Bronchial epithelial cell (primary cell): Measurements from ENCODE around the gene LY6G6F. TPM values are rescaled to one million over a fixed set of nuclear protein-coding genes. Genes with fewer than 3 reads are reported as not detected.

Source experiments
- DNase-seq: peaks from one replicate; pipeline ENCODE4 v3.0.0-alpha.2; 2010; ENCODE audit warnings: low read depth
- FAIRE-seq: peaks from 2 replicates; lab custom pipeline; 2011; peaks lifted over from hg19 to GRCh38; lab: Jason Lieb, UNC
- H3K27me3 ChIP-seq: 2 replicates; pipeline ENCODE4 v1.5.1; 2011; ENCODE audit warnings: low read length; ENCODE audit not compliant: control insufficient read depth, insufficient read depth
- H3K36me3 ChIP-seq: 2 replicates; pipeline ENCODE4 v1.5.1; 2011; ENCODE audit warnings: low read length; ENCODE audit not compliant: control insufficient read depth, insufficient read depth
- H3K4me3 ChIP-seq: 2 replicates; pipeline ENCODE4 v1.5.1; 2011; ENCODE audit warnings: mild to moderate bottlenecking, low read depth, low read length, control low read depth
- total RNA-seq: library from RNA; depleted of rRNA; stranded (reverse); fragments of >200 nt; gene quantifications from 2 replicates; pipeline ENCODE4 v1.2.1, GENCODE V29; 2014
- TF ChIP-seq, protein P1 (sequence below): IDR thresholded peaks from 2 replicates; pipeline ENCODE4 v1.5.1; 2011; ENCODE audit warnings: mild to moderate bottlenecking, moderate library complexity, low read length, control low read depth, inconsistent platforms; ENCODE audit not compliant: insufficient read depth, severe bottlenecking

The LY6G6F gene, protein sequence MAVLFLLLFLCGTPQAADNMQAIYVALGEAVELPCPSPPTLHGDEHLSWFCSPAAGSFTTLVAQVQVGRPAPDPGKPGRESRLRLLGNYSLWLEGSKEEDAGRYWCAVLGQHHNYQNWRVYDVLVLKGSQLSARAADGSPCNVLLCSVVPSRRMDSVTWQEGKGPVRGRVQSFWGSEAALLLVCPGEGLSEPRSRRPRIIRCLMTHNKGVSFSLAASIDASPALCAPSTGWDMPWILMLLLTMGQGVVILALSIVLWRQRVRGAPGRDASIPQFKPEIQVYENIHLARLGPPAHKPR
- not detected in 2 replicates for total RNA-seq

DNA sequence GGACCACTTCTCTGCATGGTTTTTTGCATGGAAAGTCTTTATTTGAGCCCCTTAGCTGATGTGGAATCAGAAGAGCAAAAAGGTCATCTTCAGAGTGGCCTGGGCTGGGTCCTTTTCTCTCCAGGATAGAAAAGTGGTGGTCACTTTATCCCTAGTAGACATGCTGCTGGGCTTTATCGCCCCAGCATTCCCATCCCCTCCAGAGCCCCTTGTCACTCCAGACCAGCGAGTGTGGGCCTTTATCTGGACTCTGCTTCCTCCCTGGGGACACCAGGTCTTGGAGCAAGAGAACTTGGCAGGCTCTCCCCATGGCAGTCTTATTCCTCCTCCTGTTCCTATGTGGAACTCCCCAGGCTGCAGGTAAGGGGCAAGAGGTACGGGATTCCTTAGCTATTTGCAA is at the start of gene LY6G6F:
TSS of gene LY6G6F (plus strand) at position 268 of the 400 bp plus-strand sequence. CDS start at position 309, 41 bp downstream.
- no peaks in the 10 kb centered on the region for H3K36me3 ChIP-seq
- no peaks in the 10 kb centered on the region for H3K27me3 ChIP-seq
- H3K4me3 ChIP-seq: no peak within 1 kb of the TSS
- DNase-seq (no peak), FAIRE-seq (no peak)
- TF ChIP-seq, protein P1, sequence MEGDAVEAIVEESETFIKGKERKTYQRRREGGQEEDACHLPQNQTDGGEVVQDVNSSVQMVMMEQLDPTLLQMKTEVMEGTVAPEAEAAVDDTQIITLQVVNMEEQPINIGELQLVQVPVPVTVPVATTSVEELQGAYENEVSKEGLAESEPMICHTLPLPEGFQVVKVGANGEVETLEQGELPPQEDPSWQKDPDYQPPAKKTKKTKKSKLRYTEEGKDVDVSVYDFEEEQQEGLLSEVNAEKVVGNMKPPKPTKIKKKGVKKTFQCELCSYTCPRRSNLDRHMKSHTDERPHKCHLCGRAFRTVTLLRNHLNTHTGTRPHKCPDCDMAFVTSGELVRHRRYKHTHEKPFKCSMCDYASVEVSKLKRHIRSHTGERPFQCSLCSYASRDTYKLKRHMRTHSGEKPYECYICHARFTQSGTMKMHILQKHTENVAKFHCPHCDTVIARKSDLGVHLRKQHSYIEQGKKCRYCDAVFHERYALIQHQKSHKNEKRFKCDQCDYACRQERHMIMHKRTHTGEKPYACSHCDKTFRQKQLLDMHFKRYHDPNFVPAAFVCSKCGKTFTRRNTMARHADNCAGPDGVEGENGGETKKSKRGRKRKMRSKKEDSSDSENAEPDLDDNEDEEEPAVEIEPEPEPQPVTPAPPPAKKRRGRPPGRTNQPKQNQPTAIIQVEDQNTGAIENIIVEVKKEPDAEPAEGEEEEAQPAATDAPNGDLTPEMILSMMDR: no peak

DNA sequence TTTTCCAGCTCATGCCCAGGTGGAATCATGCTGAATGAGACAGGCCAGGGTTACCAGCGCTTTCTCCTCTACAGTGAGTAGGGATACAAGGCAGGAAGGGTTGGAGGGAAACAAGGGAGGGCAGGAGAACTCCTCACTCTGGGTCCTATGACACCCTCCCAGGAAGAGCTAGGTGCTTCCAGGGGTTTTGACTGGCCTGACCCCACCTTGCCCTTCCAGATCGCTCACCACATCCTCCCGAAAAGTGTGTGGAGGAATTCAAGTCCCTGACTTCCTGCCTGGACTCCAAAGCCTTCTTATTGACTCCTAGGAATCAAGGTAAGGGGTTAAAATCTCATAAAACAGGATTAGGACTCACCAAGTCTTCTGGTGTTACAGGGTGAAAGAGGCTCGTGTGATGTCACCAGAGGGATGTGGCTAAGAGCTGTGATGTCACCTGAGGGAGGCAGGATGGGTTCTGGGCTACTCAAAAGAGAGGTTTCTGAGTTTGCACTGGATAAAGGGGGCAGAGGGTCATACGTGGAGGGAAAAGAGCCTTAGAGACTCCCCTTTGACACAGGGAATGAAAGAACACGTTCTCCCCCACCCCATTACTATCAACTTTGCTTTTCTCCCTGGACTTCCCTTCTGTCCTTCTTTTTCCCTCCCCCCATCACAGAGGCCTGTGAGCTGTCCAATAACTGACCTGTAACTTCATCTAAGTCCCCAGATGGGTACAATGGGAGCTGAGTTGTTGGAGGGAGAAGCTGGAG is 49.1 kb upstream of the LY6G6F start:
- TF ChIP-seq, protein P1: no peak
- H3K4me3 ChIP-seq: no peak overlapping the region
- DNase-seq (no peak), FAIRE-seq (no peak)
- no peaks in the 10 kb centered on the region for H3K27me3 ChIP-seq
- peaks cover 6% of the 10 kb centered on the region for H3K36me3 ChIP-seq

DNA sequence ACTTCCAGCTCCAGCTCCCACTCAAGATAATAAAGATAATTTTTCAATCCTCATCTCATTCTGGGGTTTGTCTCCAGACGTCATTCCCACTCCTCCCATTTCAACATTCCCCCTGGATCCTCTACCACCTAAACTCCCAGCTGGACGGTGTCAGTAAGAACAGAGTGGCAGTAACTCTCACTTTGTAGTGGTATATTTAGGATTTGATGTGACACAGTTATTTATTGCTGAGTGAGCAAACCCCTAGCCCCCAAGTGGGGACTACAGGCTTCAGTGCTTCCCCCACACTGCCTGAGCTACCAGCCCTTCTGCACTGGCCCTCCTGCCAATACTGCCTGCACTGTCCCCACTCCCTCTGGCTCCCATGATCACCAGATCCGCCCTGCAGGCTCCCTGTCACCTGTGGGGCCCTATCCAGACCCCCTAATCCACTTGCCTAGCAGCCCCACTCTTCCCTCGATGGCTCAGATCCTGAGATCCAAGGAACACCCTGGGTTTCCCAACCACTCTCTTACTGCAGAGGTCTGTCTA is 48.4 kb upstream of the LY6G6F start:
- TF ChIP-seq, protein P1: no peak
- peaks cover 6% of the 10 kb centered on the region for H3K36me3 ChIP-seq

GRCh38 chr6:31658983-31659648 is 47.5 kb upstream of the LY6G6F start:
- FAIRE-seq: no peak
- no peak for DNase-seq
- peaks cover 6% of the 10 kb centered on the region for H3K36me3 ChIP-seq
- H3K27me3 ChIP-seq: no peaks in the 10 kb centered on the region
- TF ChIP-seq, protein P1: no peak
- peak overlapping the region; percentile 76 for H3K4me3 ChIP-seq

More for the DNA sequence above, 48.4 kb upstream of the LY6G6F start:
- Histone ChIP-seq H3K27me3 (no peaks in the 10 kb centered on the region), H3K4me3 (no peak overlapping the region)
- DNase-seq (no peak), FAIRE-seq (no peak)

GRCh38 chr6:31659649-31660380 is 46.9 kb upstream of the LY6G6F start:
- peak; percentile 56 for DNase-seq

More at GRCh38 chr6:31659649-31660380, 46.9 kb upstream of the LY6G6F start:
- H3K27me3 ChIP-seq: no peaks in the 10 kb centered on the region
- TF ChIP-seq, protein P1: no peak
- peak overlapping the region; percentile 76 for H3K4me3 ChIP-seq
- H3K36me3 ChIP-seq: peaks cover 6% of the 10 kb centered on the region
- FAIRE-seq: no peak
